Loucy (cell line): ENCODE measurements around the gene UFD1.
A peak's percentile ranks its signal among the peaks of the same experiment; 100 is the strongest.

Source experiments
- H2AFZ ChIP-seq: fragments of 200-600 bp; sonication (generic); 2 replicates; pipeline ENCODE4 v1.6.0; 2016; ENCODE audit warnings: antibody characterized with exemption, mild to moderate bottlenecking, low read length, moderate library complexity
- H3F3A ChIP-seq: fragments of 200-600 bp; 2 replicates; pipeline ENCODE4 v1.6.0; 2016; ENCODE audit warnings: antibody characterized with exemption, low read depth, mild to moderate bottlenecking
- H3K27me3 ChIP-seq: fragments of 200-600 bp; sonication (generic); 2 replicates; pipeline ENCODE4 v1.6.1; 2014; ENCODE audit warnings: low read length, mild to moderate bottlenecking; ENCODE audit not compliant: insufficient read depth, poor library complexity, severe bottlenecking
- H3K36me3 ChIP-seq: fragments of 200-600 bp; sonication (generic); 2 replicates; pipeline ENCODE4 v1.6.1; 2016; ENCODE audit warnings: low read length; ENCODE audit not compliant: insufficient read depth
- H3K4me1 ChIP-seq: fragments of 200-600 bp; sonication (generic); 2 replicates; pipeline ENCODE4 v1.5.1; 2014; ENCODE audit warnings: low read length, mild to moderate bottlenecking; ENCODE audit not compliant: insufficient read depth, poor library complexity, severe bottlenecking
- H3K4me2 ChIP-seq: fragments of 200-600 bp; sonication (generic); 2 replicates; pipeline ENCODE4 v1.6.0; 2014; ENCODE audit warnings: antibody characterized with exemption, low read length, low read depth, mild to moderate bottlenecking; ENCODE audit not compliant: poor library complexity, severe bottlenecking
- H3K4me3 ChIP-seq: fragments of 200-600 bp; sonication (generic); 2 replicates; pipeline ENCODE4 v1.5.1; 2014; ENCODE audit warnings: low read length, mild to moderate bottlenecking, mixed read lengths; ENCODE audit not compliant: poor library complexity, severe bottlenecking
- H3K79me2 ChIP-seq: fragments of 200-600 bp; sonication (generic); 2 replicates; pipeline ENCODE4 v1.6.1; 2014; ENCODE audit warnings: low read length; ENCODE audit not compliant: insufficient read depth
- H3K9ac ChIP-seq: fragments of 200-600 bp; sonication (generic); 2 replicates; pipeline ENCODE4 v1.6.0; 2014; ENCODE audit warnings: mild to moderate bottlenecking, low read depth, low read length, moderate library complexity; ENCODE audit not compliant: poor library complexity, severe bottlenecking
- H3K9me2 ChIP-seq: fragments of 200-600 bp; sonication (generic); replicated peaks from 2 replicates; pipeline ENCODE4 v1.6.1; 2016; ENCODE audit warnings: low read depth, low read length, mixed read lengths
- H3K9me3 ChIP-seq: fragments of 200-600 bp; sonication (generic); 2 replicates; pipeline ENCODE4 v1.6.1; 2014; ENCODE audit warnings: mild to moderate bottlenecking, antibody characterized with exemption, low read length, low read depth; ENCODE audit not compliant: insufficient read depth
- H4K20me1 ChIP-seq: fragments of 200-600 bp; sonication (generic); 2 replicates; pipeline ENCODE4 v1.6.0; 2014; ENCODE audit warnings: antibody characterized with exemption, low read length, mild to moderate bottlenecking; ENCODE audit not compliant: insufficient read depth, poor library complexity, severe bottlenecking
- CTCF ChIP-seq: fragments of 200-600 bp; sonication (generic); conservative IDR thresholded peaks from 2 replicates; pipeline ENCODE4 v1.5.1; 2014; ENCODE audit warnings: mild to moderate bottlenecking, antibody characterized with exemption, low read length
- EZH2phosphoT487 ChIP-seq: fragments of 200-600 bp; IDR thresholded peaks from 2 replicates; pipeline ENCODE4 v1.6.1; 2018; ENCODE audit warnings: antibody characterized with exemption, mild to moderate bottlenecking, moderate library complexity, borderline replicate concordance

UFD1 gene

GRCh38 chr22:19504900-19505734, 26.1 kb upstream of the UFD1 start:
- no peak overlapping the region for H2AFZ ChIP-seq
- H3F3A ChIP-seq = no peaks in the 10 kb centered on the region
- H3K9me3 ChIP-seq = no peaks in the 10 kb centered on the region
- no peaks in the 10 kb centered on the region for H3K9me2 ChIP-seq
- peaks cover 16% of the 10 kb centered on the region; the same call in 1 of the 2 replicates for H3K36me3 ChIP-seq
- peak overlapping the region; percentile 58 for H3K4me3 ChIP-seq
- H3K9ac ChIP-seq = peak overlapping the region; percentile 64
- no peak for TF ChIP-seq CTCF
- no peak for TF ChIP-seq EZH2phosphoT487
- H3K4me2 ChIP-seq = peak overlapping the region; percentile 81
- H3K4me1 ChIP-seq = peaks cover 32% of the 10 kb centered on the region
- H4K20me1 ChIP-seq = no peaks in the 10 kb centered on the region
- no peaks in the 10 kb centered on the region for H3K79me2 ChIP-seq
- no peaks in the 10 kb centered on the region for H3K27me3 ChIP-seq

- no peak overlapping the region for H3K9ac ChIP-seq
- no peaks in the 10 kb centered on the region for H3K79me2 ChIP-seq
- TF ChIP-seq CTCF (peak; percentile 37), EZH2phosphoT487 (no peak)
- peaks cover 28% of the 10 kb centered on the region; the same call in 1 of the 2 replicates for H3K36me3 ChIP-seq
- no peaks in the 10 kb centered on the region for H3K9me3 ChIP-seq
- no peak overlapping the region for H3K4me3 ChIP-seq
- no peaks in the 10 kb centered on the region for H3F3A ChIP-seq
- H2AFZ ChIP-seq = no peak overlapping the region
- H3K9me2 ChIP-seq = no peaks in the 10 kb centered on the region
- H3K4me2 ChIP-seq = no peak overlapping the region
- H4K20me1 ChIP-seq = no peaks in the 10 kb centered on the region
- H3K4me1 ChIP-seq = peaks cover 32% of the 10 kb centered on the region
- no peaks in the 10 kb centered on the region for H3K27me3 ChIP-seq
Measured at GRCh38 chr22:19503869-19504268, 24.9 kb upstream of the UFD1 start.

GRCh38 chr22:19503367-19503766, 24.4 kb upstream of the UFD1 start:
- Histone ChIP-seq H3K27me3 (no peaks in the 10 kb centered on the region), H3K9me3 (no peaks in the 10 kb centered on the region), H3K4me1 (peaks cover 32% of the 10 kb centered on the region), H3K79me2 (no peaks in the 10 kb centered on the region), H3K9me2 (no peaks in the 10 kb centered on the region), H3K4me2 (no peak overlapping the region), H3K4me3 (no peak overlapping the region), H2AFZ (no peak overlapping the region), H4K20me1 (no peaks in the 10 kb centered on the region), H3K9ac (no peak overlapping the region), H3K36me3 (peaks cover 30% of the 10 kb centered on the region; the same call in 1 of the 2 replicates), H3F3A (no peaks in the 10 kb centered on the region)
- TF ChIP-seq CTCF (no peak), EZH2phosphoT487 (no peak)
